Measurements from ENCODE around the gene DNLZ.

The DNLZ gene

GRCh38 chr9:136314056-136314416 is 49.5 kb downstream of the DNLZ start:
- no peak for TF ChIP-seq CTCF (IDR thresholded peaks at IDR 0.05; ENCODE audit: borderline replicate concordance, insufficient read depth, low read depth, low read length)
- H3K4me3 ChIP-seq (ENCODE audit: low read depth, low read length): no peak overlapping the region

GRCh38 chr9:136313111-136314055 is 50.2 kb downstream of the DNLZ start:
- no peak overlapping the region for H3K4me3 ChIP-seq (ENCODE audit: low read depth, low read length)
- no peak for TF ChIP-seq CTCF (IDR thresholded peaks at IDR 0.05; ENCODE audit: borderline replicate concordance, insufficient read depth, low read depth, low read length)

GRCh38 chr9:136312436-136312835 is 51.1 kb downstream of the DNLZ start:
- H3K4me3 ChIP-seq (ENCODE audit: low read depth, low read length): no peak overlapping the region
- TF ChIP-seq CTCF (IDR thresholded peaks at IDR 0.05; ENCODE audit: borderline replicate concordance, insufficient read depth, low read depth, low read length): peak; percentile 44

- no peak overlapping the region for H3K4me3 ChIP-seq (ENCODE audit: low read depth, low read length)
- TF ChIP-seq CTCF (IDR thresholded peaks at IDR 0.05; ENCODE audit: borderline replicate concordance, insufficient read depth, low read depth, low read length): no peak
Measured at GRCh38 chr9:136312009-136312375, 51.6 kb downstream of the DNLZ start.

GRCh38 chr9:136311051-136312008 is 52.2 kb downstream of the DNLZ start:
- TF ChIP-seq CTCF (IDR thresholded peaks at IDR 0.05; ENCODE audit: borderline replicate concordance, insufficient read depth, low read depth, low read length): no peak
- H3K4me3 ChIP-seq (ENCODE audit: low read depth, low read length): no peak overlapping the region

GRCh38 chr9:136310273-136311030 is 53.1 kb downstream of the DNLZ start:
- H3K4me3 ChIP-seq (ENCODE audit: low read depth, low read length): no peak overlapping the region
- TF ChIP-seq CTCF (IDR thresholded peaks at IDR 0.05; ENCODE audit: borderline replicate concordance, insufficient read depth, low read depth, low read length): no peak
